GM21529 (cell line): ENCODE measurements around the gene GJC2.
"Not testable (repeated sequence)": the region's sequence is repeated elsewhere in the genome, so short reads cannot be mapped to it uniquely, and the experiment has no call there.

Source experiments
- ATAC-seq: cut with Tn5 transposase; IDR thresholded peaks from one replicate; pipeline ENCODE4 v1.9.1; 2021; ENCODE audit not compliant: unreplicated experiment

GJC2 gene

DNA sequence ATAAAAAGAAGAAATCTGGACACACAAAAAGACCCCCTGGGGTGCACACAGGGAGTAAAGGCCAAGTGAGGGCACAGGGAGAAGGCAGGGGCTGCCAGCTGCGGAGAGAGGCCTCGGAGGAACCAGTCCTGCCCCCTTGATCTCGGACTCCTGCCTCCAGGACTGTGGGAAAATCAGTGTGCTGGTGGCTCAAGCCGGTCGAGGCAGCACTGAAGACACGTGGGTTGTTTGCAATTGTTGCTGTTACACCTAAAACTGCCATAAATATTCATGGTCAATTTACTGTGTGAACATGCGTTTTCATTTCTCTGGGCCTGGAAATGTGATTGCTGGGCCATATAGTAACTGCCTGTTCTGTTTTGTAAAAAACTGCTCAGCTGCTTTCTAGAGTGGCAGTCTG is 34.4 kb downstream of the GJC2 start:
- no peak for ATAC-seq

DNA sequence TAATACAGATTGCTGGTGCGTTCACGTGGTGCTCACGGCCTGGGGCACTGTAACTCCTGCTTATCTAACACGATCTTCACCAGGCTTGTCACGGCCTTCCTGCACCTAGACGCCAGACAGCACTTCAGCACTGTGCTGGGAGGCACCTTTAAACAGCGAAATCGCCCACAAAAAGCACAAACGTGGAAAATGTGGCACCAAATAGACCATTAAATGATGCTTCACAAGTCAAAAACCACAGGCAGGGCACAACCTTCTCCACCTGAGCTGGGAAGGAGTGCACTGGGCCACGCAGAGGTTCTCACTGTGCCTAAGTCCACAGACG is 35.9 kb downstream of the GJC2 start:
- ATAC-seq, result no peak

DNA sequence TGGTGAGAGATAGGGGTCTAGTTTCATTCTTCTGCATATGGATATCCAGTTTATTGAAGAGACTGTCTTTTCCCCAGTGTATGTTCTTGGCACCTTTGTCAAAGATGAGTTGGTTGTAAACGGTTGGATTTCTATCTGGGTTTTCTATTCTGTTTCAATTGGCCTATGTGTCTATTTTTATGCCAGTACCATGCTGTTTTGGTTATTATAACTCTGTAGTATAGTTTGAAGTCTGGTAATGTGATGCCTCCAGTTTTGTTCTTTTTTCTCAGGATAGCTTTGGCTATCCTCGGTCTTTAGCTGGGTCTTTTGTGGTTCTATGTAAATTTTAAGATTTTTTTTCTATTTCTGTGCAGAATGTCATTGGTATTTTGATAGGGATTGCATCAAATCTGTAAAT is 38.5 kb downstream of the GJC2 start:
- ATAC-seq, result not testable (repeated sequence)

DNA sequence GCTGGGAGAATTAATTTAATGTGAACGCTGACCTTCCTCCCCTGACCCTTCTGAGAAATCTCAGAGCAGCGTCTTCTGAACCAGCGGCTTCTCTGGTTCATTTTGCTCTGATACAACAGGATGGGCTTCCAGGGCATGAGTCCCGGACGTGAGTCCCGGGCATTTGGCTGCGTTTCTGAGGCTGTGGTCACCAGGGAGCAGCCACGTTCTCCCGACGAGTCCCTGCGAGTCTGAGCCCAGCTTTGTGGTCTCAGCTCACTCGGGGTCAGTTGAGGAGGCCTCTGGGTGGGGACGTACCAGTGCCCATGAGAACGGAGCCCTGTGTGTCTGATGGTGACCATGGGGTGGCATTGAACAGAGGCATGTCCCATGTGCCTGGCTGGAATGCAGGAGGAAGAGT is 40.5 kb downstream of the GJC2 start:
- ATAC-seq, result no peak

DNA sequence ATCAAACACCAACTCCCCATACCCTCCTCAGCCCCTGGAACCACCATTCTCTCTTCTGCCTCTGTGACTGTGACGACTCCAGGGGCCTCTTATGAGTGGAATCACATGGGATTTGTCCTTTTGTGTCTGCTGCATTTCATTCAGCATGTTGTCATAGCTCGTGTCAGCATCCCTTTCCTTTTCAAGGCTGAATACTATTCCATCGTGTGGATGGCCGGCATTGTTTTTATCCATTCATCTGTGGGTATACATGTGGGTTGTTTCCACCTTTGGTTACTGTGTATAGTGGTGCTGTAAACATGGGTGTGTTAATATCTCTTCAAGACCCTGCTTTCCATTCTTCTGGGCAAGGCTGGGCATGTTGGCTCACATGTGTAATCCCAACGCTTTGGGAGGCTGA is 41.0 kb downstream of the GJC2 start:
- no peak for ATAC-seq

DNA sequence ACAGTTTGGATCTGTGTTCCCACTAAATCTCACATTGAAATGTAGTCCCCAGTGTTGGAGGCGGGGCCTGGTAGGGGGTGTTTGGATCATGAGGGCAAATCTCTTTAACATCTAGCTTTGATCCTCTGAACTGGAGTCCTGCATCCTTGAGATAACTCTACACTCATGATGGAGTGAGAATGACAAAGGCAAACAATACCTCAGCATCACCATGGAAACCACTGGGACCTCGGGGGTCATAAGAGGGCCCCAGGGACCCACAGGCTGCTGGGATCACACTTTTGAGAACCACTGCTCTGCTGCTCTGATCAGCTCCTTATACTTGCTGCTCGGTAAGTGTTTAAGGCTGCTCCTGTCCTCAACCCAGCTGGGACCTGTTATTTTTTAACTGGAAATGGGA is 44.7 kb downstream of the GJC2 start:
- no peak for ATAC-seq

DNA sequence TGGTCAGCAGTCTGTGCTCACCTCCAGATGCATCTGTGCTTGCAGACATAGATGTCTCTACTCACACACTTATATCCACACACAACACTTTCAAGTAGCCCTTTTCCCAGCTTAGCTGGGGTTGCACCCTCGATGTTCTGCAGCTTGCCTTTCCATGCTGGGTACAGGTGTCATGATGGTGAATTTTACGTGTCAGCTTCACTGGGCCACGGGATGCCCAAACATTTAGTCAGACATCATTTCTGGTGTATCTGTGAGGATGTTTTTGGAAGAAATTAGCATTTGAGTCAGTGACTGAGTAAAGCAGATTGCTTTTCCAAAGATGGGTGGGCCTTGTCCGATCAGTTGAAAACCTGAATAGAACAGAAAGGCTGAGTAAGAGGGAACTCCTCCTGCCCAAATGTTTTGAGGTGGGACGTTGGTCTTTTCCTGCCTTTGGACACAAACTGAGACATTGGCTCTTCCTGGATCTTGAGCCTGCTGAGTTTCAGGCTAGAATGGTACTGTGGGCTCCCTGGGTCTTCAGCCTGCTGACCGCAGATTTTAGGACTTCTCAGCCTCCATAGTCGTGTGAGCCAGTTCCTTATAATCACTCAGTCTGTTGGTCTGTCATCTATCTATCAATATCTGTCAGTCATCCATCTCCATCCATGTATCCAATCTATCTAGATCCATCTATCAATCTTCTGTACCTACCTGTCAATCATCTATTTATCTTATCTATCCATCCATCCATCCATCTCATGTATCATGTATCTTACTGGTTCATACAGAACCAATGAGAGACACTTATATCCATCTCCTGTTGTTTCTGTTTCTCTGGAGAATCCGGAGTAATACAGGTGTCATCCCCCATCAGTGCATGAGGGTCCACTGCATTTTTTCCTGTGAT is 45.4 kb downstream of the GJC2 start:
- ATAC-seq, result no peak

DNA sequence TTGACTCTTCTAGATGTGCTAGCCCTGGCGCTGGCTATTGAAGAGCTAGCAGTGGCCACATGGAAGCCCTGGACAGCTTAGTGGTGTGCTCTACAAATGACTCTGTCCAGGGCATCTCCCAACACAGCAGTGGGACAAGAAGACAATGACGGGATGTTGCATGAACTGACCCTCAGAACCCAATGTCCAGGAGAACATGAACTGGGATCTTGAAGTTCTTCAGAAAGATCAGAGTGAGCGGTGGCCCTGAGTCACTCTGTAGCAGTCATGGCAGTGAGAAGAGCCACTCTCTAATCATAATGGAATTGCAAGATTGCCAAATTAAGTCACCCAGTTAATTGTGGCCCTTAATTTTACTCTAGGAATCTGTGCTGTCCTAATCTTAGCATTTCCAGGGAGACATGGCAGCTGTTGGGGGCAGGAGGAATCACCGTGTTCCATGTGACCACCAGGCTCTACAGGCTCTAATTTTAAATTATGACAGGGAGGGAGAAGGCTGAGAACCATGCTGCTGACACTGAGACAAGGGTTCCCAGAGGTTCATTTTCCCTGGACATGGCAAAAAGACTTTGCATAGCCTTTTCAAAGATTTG is 47.9 kb downstream of the GJC2 start:
- no peak for ATAC-seq

DNA sequence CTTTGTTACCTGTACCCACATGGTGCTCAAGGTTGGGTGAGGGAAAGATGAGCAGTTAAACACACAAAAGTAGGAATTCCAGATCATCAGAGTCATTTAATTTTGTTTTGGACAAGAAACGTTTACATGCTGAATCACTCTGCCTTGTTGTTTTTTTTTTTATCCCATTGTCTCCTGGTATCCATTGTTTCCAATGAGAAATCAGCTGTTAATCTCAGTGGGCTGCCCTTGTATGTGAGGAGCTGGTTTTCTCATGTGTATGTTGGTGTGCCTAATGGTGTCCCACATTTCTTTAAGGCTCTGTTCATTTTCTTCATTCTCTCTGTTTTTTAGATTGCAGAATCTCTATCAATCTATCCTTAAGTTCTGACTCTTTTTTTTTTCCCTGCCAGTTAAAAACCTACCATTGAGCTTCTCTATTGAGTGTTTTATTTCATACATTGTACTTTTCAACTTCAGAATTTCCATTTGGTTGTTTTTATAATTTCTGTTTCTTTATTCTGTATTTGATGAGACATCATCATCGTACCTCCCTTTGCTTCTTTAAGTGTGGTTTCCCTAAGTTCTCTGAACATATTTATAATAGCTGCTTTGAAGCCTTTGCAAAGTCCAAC is 49.4 kb downstream of the GJC2 start:
- ATAC-seq, result no peak

DNA sequence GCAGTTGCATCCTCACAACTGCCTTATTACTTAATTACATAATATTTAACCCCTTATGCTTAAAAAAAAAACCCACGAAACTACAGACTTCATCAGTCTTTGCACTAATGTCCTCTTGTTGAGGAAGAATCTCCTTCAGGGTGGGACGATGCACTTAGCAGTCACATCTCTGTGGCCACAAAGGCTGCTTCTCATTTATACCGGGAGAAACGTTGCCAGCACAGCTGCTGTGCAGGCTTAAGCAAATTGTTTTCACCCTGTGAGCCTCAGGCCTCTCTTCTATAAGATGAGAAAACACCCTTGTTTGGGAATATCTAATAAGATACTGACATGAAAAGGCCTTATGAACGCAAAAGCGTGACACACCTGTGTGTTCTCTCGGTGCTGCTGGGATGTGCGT is 55.2 kb downstream of the GJC2 start:
- no peak for ATAC-seq

DNA sequence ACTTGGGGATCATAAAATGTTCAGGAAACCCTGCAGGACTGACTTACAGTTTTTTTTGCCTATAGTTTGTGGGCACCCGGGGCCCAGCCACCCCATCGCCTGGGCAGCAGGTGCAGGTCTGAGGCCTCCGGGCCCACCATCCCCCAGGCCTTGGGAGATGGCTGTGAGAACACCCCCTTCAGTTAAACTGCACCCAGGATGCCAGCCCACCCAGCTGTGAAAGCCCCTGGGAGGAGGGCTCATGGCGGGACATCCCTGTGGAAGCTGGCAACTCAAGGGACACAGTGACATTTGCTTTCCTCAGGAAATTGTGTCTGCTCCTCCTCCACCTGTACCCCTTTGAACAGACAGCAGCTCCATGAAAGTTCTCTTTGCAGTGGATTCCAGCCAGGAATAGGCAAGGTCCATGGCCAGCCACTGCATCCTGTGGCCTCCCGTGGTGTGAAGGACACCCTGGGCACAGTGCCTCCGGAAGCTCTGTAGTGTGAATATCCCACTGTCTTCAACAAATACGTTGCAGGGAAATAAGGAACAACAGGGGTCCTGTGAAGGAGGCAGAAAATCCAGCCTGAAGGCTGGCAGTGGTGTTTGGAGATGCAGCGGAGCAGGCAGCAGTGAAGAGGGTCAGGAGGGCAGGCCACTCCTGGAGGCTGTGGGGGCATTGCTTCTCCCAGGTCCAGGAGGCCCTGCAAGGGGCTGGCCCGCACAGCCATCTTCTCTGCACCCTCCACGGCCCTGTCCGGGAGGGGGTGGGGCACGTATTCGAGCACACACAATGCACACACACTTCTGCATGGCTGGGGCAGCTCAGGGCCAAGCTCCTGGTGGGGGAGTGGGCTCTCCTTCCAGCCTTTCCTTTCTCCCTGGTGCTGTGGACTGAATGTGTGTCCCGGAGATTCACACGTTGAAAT is 56.1 kb downstream of the GJC2 start:
- ATAC-seq, result no peak

DNA sequence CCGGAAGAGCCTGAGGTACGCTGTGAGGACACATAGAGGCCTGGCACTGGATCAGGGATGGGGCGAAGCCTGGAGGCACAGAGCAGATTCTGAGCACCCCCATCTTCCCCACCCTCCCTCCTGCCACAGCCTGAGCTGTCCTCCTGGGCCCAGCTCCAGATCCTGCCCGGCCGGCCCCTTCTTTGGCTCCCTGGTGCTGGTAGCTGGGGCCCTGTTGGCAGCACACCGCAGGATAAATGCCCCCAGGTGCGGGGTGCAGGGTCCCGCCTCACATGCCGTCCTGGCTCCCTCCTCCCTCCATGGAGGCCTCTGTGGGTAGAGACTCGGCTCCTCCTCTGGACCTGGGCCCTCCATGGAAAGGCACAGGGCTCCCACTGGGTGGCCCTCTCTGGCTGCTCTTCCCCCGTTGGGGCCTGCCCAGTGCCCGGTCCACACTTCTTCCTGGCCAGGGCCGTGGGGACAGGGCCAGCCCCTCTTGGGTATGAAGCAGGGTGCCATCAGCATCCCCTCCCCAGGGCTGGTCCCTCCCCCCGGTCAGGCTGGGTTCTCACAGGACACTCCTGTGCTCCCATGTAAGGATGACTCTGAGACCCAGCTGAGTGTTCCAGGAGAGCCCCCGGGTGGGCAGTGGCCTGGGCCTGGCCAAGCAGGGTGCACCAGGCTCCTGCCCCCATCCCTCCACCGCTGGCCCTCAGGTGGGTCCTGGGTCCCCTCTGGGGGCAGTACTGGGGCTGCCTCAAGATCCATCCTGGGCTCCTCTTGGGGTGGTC is 57.0 kb downstream of the GJC2 start:
- no peak for ATAC-seq

DNA sequence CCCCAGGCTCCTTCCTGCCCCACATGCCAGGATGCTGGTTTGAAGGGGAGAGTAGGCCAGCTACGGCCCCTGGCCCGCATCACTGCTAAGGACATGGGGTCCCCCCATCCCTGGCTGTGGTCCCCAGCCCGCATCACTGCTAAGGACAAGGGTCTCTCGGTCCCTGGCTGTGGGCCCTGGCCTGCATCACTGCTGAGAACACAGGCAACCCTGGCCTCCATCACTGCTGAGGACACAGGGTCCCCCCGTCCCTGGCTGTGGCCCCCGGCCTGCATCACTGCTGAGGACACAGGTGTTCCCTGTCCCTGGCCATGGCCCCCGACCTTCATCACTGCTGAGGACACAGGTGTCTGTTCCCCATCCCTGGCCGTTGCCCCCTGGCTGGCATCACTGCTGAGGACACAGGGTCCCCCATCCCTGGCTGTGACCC is 57.7 kb downstream of the GJC2 start:
- ATAC-seq, result no peak

DNA sequence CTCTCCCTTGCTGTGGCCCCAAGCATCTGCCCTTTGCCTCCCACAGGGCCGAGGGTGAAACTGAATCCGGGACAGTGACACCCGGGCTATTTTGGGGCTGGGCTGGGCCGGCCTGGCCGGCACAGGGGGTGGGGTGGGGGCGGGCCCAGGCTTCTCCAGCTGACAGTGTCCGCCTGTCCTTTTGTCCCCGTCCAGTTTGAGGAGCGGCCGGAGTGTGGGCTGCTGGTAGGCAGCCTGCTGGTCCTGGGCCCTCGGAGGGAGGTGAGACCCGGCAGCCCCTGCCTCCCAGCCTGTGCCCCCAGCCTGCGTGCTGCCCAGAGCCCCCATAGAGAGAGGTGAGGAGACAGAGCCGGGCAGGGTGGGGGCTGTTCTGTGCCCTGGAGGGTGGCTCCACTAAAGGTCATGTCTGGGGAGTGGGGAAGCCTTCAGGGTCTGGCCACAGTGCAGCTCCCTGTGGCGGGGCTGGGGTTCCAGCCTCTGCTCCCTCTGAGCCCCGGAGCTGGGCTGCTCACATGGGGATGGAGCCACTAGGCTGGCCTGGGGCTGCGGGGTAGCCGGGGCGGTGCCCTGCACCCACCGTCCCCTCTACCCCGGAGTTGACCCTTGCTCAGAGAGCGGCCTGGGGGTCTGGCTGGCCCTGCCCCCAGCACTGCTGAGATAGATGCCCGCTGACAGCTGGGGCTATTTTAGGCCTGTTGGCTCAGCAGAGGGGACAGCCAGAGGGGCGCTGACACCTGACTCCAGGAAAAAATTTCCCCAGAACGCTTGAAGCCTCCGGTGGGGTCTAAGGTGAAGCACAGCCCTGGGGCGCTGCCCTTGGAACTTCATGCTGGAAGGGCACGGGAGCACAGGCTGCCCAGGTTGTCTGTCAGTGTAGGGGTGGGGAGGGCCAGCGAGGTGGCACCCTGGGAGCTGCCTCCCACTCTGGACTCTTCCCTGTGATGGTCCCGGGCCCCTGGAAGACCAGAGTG is 58.4 kb downstream of the GJC2 start, which contains the start of gene OBSCN:
OBSCN (plus strand) TSS at position 194 of the 971 bp plus-strand sequence. CDS start 3,740 bp downstream, outside the sequence.
- ATAC-seq, result no peak

DNA sequence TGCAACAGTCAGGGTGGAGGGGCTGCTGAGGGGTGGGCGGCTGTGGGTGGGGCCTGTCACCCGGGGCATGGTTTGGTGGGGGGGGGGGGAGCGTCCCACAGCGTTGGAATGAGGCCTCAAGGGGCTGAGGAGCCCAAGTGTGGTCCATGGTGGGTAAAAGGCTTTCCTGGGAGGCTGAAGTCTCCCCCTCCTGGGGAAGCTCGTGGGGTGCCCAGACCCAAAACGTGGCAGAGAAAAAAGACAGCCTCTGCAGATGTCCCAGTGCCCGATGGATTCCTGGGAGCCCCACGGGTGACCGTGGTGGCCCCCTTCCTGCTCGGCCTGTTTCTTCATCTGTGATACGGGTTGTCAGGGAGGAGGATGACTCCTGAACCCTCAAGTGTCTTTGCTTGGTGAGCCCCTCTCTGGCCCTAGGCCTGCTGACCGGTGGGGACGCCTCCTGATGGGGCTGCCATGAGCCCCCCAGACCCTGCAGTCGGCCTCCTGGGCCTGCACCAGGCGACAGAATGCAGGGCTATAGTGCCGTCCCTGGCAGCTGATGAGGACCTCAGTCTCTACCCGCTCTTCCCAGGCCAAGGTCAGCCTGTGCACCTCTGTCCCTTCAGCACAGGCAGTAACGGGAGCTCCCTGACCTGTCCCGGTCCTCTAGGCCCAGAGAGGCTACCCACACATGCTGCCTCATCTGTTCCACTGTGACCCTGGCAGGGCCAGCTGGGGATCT is 59.3 kb downstream of the GJC2 start:
- no peak for ATAC-seq
